Measurements from ENCODE around the gene STAP2. TPM values are rescaled to one million over a fixed set of nuclear protein-coding genes. Genes with fewer than 3 reads are reported as not detected.

The STAP2 gene
- total and polyA plus RNA-seq, 9 of the 15 experiments (the other 6 are each of a cell fraction or from before 2014, with no cell fraction given) = 1.2 to 9.8 (median 4.5) TPM

DNA sequence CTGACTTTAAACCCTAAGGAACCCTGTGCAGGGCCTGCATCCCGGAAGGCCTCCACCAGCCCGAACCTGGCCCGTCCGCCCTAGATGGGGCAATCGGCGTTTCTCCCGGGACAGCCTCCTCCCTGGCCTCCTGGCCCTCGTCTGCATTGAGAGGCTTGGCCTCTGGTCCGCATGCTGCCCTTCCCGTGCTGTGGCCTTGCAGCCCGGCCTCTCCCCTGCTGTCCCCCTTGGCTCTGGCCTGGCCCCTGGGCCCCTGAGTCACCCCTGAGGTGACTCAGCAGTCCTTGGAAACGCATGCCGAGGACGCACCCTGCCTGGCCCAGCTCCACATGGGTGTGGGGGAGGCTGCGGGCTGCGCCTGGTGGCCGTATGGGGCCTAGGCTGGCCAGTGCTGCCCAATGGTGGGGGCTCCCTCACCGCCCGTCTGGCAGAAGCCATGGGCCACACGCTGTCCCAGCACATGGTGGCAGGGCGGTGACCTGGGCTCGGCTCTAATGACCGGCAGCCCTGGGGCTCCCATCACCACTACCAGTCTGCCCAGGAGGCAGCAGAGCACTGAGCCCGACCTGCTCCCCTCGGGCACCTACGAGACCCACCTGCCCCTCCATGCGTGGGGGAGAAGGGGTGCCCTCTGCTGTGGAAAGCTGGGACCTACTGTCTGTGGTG, 36.0 kb upstream of the STAP2 start:
- Histone ChIP-seq H3K4me2 (ENCODE audit: insufficient read depth, low read length) (peak overlapping the region; percentile 85), H3K27ac (ENCODE audit: extremely low read depth, low read depth, low read length) (peak overlapping the region; percentile 99), H3K9me3 (replicated peaks; ENCODE audit: control insufficient read depth, insufficient read depth, low read depth, low read length) (no peaks in the 10 kb centered on the region), H3K27me3 (ENCODE audit: control insufficient read depth in 2 of 2, insufficient read depth in 2 of 2, low read length in 2 of 2) (no peaks in the 10 kb centered on the region), H3K9me1 (ENCODE audit: control insufficient read depth, insufficient read depth, low read length) (no peaks in the 10 kb centered on the region), H3K36me3 (ENCODE audit: control insufficient read depth, insufficient read depth, low read length) (peaks cover 57% of the 10 kb centered on the region; the same call in 2 of the 3 replicates), H3K4me3 (peak overlapping the region; percentile 14; the same call in 1 of the 2 replicates), H4K20me1 (replicated peaks; ENCODE audit: control insufficient read depth, insufficient read depth, low read length) (peaks cover 8% of the 10 kb centered on the region), H2AFZ (ENCODE audit: low read depth, low read length) (peak overlapping the region; percentile 27; the same call in 1 of the 2 replicates), H3K4me1 (replicated peaks in 1 of 2; ENCODE audit: control insufficient read depth in 2 of 2, insufficient read depth in 2 of 2, low read length in 2 of 2) (peaks cover 71 to 88% of the 10 kb centered on the region in 2 experiments), H3K79me2 (ENCODE audit: control insufficient read depth, insufficient read depth, low read length) (peaks cover 92% of the 10 kb centered on the region), H3K9ac (ENCODE audit: insufficient read depth in 1 of 2, low read depth in 2 of 2, low read length in 2 of 2) (peak overlapping the region; percentile 93 to 94)
- intact Hi-C loops (cut with micrococcal nuclease) (loop anchor here (1.0 kb wide), 1 partner anchor 26 kb away; the partner anchor contains the start of gene SH3GL1), in situ Hi-C loops (cut with MboI) (no loop called here)
- WGBS (ENCODE audit: insufficient coverage, low coverage, missing lambda C conversion rate) = 3% methylated on average over 27 of the region's 27 CpGs
- no TSS peak for BruUV-seq (replicated peaks)
- ATAC-seq = peak; percentile 86
- FAIRE-seq = no peak
- ChIA-PET CTCF (ENCODE audit: low intra/inter-chr PET ratio) (interaction anchor here (0.9 to 1.1 kb wide), 2 partner anchors 25 to 262 kb away, joined by 3 to 4 read pairs; partner anchors contain the start of gene SH3GL1), POLR2A (interaction anchor here (0.6 to 5.2 kb wide), 17 partner anchors 8 to 429 kb away, joined by 3 to 46 read pairs (median 5); partner anchors contain the start of genes CHAF1A, MPND and SH3GL1)
- DNase-seq (ENCODE audit: extremely low read depth in 1 of 4, low spot score in 3 of 4) = peak; percentile 84 to 97 (median 88)
- TF ChIP-seq POLR2H (tag; IDR thresholded peaks at IDR 0.05; ENCODE audit: low read depth) (no peak), SMAD1 (IDR thresholded peaks at IDR 0.05; ENCODE audit: low read depth, low read length, partially characterized antibody) (peak; percentile 17), BRF1 (IDR thresholded peaks at IDR 0.05; ENCODE audit: borderline replicate concordance, extremely low read depth, insufficient read length) (no peak), ETV5 (CRISPR knock-in tag; IDR thresholded peaks at IDR 0.05; ENCODE audit: low read depth) (0 out of 2 replicates have a peak, but pooled peaks have one; percentile 17), TCF7L2 (IDR thresholded peaks at IDR 0.05; ENCODE audit: low read depth, low read length) (0 out of 2 replicates have a peak, but pooled peaks have one; percentile 9), HIVEP1 (CRISPR knock-in tag; IDR thresholded peaks at IDR 0.05) (peak; percentile 80; the same call in 1 of the 2 replicates), RBM17 (IDR thresholded peaks at IDR 0.05; ENCODE audit: borderline replicate concordance, low read depth, low read length) (no peak), RBM15 (IDR thresholded peaks at IDR 0.05; ENCODE audit: insufficient read depth, low read length) (no peak), RFX1 (IDR thresholded peaks at IDR 0.05) (no peak), BHLHE40 (IDR thresholded peaks at IDR 0.05; ENCODE audit: low read length) (peak; percentile 97), MYNN (IDR thresholded peaks at IDR 0.05) (peak; percentile 96), MYNN (CRISPR knock-in tag; IDR thresholded peaks at IDR 0.05) (no peak), ELF2 (CRISPR knock-in tag; IDR thresholded peaks at IDR 0.05) (peak; percentile 7), NONO (IDR thresholded peaks at IDR 0.05; ENCODE audit: low read depth in 2 of 2, low read length in 1 of 2) (peak in 1 of 2 experiments; percentile 92; a peak in 2 of 4 replicates), PML (IDR thresholded peaks at IDR 0.05; ENCODE audit: low read length) (peak; percentile 65; the same call in 1 of the 2 replicates)
- TF ChIP-seq, protein P1, sequence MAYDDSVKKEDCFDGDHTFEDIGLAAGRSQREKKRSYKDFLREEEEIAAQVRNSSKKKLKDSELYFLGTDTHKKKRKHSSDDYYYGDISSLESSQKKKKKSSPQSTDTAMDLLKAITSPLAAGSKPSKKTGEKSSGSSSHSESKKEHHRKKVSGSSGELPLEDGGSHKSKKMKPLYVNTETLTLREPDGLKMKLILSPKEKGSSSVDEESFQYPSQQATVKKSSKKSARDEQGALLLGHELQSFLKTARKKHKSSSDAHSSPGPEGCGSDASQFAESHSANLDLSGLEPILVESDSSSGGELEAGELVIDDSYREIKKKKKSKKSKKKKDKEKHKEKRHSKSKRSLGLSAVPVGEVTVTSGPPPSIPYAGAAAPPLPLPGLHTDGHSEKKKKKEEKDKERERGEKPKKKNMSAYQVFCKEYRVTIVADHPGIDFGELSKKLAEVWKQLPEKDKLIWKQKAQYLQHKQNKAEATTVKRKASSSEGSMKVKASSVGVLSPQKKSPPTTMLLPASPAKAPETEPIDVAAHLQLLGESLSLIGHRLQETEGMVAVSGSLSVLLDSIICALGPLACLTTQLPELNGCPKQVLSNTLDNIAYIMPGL (CRISPR knock-in tag; IDR thresholded peaks at IDR 0.05) = no peak; the same call in 1 of the 2 replicates
- TF ChIP-seq, protein P2, sequence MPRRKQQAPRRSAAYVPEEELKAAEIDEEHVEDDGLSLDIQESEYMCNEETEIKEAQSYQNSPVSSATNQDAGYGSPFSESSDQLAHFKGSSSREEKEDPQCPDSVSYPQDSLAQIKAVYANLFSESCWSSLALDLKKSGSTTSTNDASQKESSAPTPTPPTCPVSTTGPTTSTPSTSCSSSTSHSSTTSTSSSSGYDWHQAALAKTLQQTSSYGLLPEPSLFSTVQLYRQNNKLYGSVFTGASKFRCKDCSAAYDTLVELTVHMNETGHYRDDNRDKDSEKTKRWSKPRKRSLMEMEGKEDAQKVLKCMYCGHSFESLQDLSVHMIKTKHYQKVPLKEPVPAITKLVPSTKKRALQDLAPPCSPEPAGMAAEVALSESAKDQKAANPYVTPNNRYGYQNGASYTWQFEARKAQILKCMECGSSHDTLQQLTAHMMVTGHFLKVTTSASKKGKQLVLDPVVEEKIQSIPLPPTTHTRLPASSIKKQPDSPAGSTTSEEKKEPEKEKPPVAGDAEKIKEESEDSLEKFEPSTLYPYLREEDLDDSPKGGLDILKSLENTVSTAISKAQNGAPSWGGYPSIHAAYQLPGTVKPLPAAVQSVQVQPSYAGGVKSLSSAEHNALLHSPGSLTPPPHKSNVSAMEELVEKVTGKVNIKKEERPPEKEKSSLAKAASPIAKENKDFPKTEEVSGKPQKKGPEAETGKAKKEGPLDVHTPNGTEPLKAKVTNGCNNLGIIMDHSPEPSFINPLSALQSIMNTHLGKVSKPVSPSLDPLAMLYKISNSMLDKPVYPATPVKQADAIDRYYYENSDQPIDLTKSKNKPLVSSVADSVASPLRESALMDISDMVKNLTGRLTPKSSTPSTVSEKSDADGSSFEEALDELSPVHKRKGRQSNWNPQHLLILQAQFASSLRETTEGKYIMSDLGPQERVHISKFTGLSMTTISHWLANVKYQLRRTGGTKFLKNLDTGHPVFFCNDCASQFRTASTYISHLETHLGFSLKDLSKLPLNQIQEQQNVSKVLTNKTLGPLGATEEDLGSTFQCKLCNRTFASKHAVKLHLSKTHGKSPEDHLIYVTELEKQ (CRISPR knock-in tag; IDR thresholded peaks at IDR 0.05) = peak; percentile 55; the same call in 1 of the 2 replicates
